Brain microvascular endothelial cell (primary cell): ENCODE data around the gene SKAP1.

ENCODE experiments used
- DNase-seq: peaks from one replicate; pipeline ENCODE4 v3.0.0-alpha.2; 2020
- H3K27ac ChIP-seq: fragments of 250-450 bp; sonication (Bioruptor Pico); 2 replicates; pipeline ENCODE4 v1.5.1; 2020; ENCODE audit warnings: mild to moderate bottlenecking, moderate library complexity
- H3K27me3 ChIP-seq: fragments of 250-450 bp; sonication (Bioruptor Pico); replicated peaks from 2 replicates; pipeline ENCODE4 v1.5.1; 2020; ENCODE audit warnings: mild to moderate bottlenecking
- H3K36me3 ChIP-seq: fragments of 250-450 bp; sonication (Bioruptor Pico); replicated peaks from 2 replicates; pipeline ENCODE4 v1.5.1; 2020; ENCODE audit warnings: mild to moderate bottlenecking
- H3K4me3 ChIP-seq: 2 replicates; pipeline ENCODE4 v1.5.1; 2011; ENCODE audit warnings: low read depth, mild to moderate bottlenecking, control low read depth, low read length, moderate library complexity
- CTCF ChIP-seq: IDR thresholded peaks from 2 replicates; pipeline ENCODE4 v1.5.1; 2011; ENCODE audit warnings: low read depth, mild to moderate bottlenecking, moderate library complexity, low read length, control low read depth, inconsistent platforms; ENCODE audit errors: missing control alignments
- in situ Hi-C: cut with HindIII; loops from 2 replicates; pipeline ENCODE4 v1.10.0; 2017; ENCODE audit warnings: low sequenced_read_pairs, low pct_ligation_motif_present

The SKAP1 gene

DNA sequence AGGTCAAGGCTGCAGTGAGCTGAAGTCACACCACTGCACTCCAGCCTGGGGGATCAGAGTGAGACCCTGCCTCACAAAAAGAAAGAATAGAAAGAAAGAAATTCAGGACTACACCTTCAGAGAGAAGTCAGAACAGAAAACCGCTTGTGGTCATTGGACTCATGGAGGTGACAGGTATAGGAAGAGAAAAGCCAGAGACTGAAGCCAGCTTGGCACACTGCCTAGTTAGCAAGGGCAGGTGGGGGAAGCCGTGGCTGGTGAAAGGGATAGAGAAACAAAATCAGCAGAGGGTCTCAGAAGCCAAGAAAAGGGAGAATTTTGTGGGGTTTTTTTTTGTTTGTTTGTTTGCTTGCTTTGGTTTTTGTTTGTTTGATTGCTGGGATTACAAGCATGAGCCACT is 32.9 kb upstream of the SKAP1 start:
- in situ Hi-C loops = no loop called here
- H3K4me3 ChIP-seq = no peak overlapping the region
- H3K27me3 ChIP-seq = peaks cover 11% of the 10 kb centered on the region
- no peaks in the 10 kb centered on the region for H3K36me3 ChIP-seq
- no peak for TF ChIP-seq CTCF
- DNase-seq = no peak
- no peak overlapping the region for H3K27ac ChIP-seq

DNA sequence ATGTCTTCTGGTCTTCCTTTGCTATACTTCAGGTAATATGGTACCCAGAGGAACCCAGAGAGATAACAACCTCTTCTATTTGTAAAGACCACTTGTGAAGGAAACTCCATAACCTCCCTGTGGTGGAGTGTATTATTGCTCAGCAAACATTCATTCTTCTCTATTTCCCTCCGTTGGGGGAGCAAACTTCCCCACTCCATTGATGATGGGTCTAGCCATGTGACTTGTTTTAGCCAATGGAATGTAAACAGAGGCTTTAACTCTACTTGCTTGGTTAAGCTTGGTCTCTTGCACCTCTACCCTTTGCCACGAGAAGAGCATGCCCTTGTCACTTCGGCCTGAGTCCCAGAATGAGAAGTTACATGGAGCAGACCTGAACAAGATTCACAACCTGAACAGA is 30.0 kb upstream of the SKAP1 start:
- in situ Hi-C loops = no loop called here
- Histone ChIP-seq H3K36me3 (no peaks in the 10 kb centered on the region), H3K27me3 (peaks cover 16% of the 10 kb centered on the region), H3K27ac (no peak overlapping the region), H3K4me3 (no peak overlapping the region)
- no peak for TF ChIP-seq CTCF
- DNase-seq = no peak

DNA sequence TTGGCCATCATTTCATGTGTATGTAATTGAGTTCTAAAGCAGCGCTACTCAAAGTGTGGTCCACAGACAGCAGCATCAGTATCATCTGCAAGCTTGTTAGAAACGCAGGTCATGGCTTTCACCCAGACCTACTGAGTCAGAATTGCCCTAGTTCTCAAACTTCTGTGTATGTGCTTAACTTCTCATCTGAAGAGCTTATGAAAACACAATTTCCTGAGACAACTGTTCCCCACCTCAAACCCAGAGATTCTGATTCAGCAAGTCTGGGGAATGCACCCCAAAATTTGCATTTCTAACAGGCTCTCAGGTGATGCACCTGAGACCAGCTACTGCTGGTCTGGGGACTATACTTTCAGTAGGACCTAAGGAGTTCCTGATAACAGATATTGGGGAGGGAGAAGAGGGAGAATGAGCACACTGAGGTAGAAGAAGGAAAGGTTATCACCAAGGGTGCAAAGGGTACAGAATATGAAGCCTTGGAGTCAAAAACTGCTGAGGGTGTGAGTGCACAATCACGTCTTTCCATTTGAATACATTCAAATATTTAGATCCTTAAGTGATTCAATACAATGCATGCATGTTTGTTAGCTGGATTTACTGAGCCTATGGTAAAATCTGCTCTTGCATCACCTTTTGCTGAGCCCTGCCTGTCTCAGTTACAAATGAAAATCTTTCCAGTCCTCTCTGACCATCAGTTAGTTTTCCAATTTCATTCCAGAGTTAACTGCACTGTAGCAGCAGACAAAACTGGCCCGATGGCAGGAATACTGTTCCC is 29.2 kb upstream of the SKAP1 start:
- H3K27ac ChIP-seq = no peak overlapping the region
- no peaks in the 10 kb centered on the region for H3K36me3 ChIP-seq
- peaks cover 12% of the 10 kb centered on the region for H3K27me3 ChIP-seq
- in situ Hi-C loops = no loop called here
- no peak for TF ChIP-seq CTCF
- H3K4me3 ChIP-seq = no peak overlapping the region
- no peak for DNase-seq

- TF ChIP-seq CTCF = peak; percentile 98
- in situ Hi-C loops = no loop called here
- DNase-seq = peak; percentile 17
- Histone ChIP-seq H3K4me3 (no peak overlapping the region), H3K27ac (no peak overlapping the region), H3K27me3 (peaks cover 9% of the 10 kb centered on the region), H3K36me3 (no peaks in the 10 kb centered on the region)
Measured at GRCh38 chr17:48457080-48457836, 27.2 kb upstream of the SKAP1 start.

DNA sequence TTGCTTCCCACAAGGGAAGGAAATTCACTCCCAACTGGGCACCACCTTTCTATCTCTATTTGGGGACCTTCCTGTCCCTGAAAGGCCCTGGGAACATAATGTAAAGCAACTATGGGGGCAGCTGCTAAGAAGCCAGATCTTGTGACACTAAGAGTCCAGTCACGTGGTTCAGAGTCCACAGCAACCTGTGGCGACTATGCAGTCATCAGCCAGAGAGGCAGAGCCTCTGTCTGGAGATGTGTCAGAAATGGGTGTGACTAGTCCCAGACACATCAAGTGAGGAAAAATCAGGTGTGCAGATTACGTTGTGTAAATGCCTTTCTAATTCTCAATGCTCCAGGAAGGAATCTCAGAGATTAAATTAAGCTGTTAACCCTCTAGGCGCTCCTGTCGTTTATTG is 26.6 kb upstream of the SKAP1 start:
- Histone ChIP-seq H3K27ac (no peak overlapping the region), H3K4me3 (no peak overlapping the region), H3K27me3 (peaks cover 9% of the 10 kb centered on the region), H3K36me3 (no peaks in the 10 kb centered on the region)
- in situ Hi-C loops = no loop called here
- TF ChIP-seq CTCF = no peak
- no peak for DNase-seq
